GM12801 (cell line): ENCODE results near the gene NDUFAF2.

Source experiments
- TF ChIP-seq, protein P1 (sequence below): IDR thresholded peaks from one replicate; pipeline ENCODE4 v1.5.1; 2011; ENCODE audit warnings: control low read depth; ENCODE audit not compliant: insufficient read length; ENCODE audit errors: extremely low read depth

NDUFAF2 gene

DNA sequence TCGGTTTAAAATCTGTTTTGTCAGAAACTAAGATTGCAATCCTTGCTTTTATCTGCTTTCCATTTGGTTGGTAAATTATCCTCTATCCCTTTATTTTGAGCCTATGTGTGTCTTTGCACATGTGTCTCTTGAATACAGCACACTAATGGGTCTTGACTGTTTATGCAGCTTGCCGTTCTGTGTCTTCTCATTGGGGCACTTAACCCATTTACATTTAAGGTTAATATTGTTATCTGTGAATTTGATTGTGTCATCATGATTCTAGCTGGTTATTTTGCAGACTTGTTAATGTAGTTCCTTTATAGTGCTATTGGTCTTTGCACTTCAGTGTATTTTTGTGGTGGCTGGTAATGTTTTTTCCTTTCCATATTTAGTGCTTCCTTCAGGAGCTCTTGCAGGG is 253.6 kb downstream of the NDUFAF2 start:
- TF ChIP-seq, protein P1, sequence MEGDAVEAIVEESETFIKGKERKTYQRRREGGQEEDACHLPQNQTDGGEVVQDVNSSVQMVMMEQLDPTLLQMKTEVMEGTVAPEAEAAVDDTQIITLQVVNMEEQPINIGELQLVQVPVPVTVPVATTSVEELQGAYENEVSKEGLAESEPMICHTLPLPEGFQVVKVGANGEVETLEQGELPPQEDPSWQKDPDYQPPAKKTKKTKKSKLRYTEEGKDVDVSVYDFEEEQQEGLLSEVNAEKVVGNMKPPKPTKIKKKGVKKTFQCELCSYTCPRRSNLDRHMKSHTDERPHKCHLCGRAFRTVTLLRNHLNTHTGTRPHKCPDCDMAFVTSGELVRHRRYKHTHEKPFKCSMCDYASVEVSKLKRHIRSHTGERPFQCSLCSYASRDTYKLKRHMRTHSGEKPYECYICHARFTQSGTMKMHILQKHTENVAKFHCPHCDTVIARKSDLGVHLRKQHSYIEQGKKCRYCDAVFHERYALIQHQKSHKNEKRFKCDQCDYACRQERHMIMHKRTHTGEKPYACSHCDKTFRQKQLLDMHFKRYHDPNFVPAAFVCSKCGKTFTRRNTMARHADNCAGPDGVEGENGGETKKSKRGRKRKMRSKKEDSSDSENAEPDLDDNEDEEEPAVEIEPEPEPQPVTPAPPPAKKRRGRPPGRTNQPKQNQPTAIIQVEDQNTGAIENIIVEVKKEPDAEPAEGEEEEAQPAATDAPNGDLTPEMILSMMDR: no peak

DNA sequence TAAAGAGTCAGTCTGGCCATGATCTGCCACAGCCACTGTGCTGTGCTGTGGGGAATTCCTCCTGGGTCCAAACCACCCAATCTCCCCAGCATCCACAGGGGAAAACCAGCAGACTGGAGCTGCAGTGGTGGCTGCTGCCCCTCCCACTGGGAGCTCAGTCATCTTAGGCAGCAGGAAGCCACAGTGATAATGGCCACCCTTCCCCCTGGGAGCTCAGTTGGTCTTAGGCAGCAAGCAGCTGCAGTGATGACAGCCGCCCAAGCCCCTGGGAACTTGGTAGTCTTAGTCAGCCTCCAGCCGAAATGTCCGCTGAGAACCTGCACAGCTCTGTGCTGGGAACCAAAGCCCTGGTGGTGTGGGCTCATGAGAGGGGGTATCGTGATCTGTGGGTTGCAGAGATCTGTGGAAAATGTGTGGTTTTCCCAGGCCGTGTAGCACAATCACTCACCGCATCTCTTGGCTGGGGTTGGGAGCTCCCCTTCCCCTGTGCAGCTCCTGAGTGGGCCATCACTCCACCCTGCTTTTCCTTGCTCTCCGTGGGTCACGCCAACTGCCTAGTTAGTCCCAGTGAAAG is 255.7 kb downstream of the NDUFAF2 start:
- TF ChIP-seq, protein P1: no peak

DNA sequence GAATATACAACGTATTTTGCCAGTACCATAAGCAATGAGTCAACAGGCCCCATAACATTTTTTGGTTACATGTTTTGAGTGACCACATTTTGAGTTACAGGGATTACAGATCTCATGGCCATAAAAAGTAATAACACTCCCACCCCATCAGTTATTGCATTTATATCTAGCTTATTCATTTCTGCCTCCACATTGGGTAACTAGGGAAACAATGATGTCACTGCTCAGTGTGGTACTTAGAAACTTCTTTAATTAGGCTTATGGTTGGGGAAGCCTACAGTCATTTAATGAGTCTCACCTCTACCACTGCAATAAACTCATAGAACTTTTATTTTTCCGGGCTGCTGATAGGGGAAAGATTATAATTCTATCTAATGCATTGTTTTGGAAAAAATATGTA is 257.2 kb downstream of the NDUFAF2 start:
- TF ChIP-seq, protein P1: no peak
